ENCODE results near the gene TMC2. TPM values are rescaled to one million over a fixed set of nuclear protein-coding genes. Genes with fewer than 3 reads are reported as not detected.

The TMC2 gene
- polyA plus RNA-seq, 3 donors, result not detected

GRCh38 chr20:2537101-2537500 is 728 bp downstream of the TMC2 start:
- Histone ChIP-seq H3K4me3 (replicated peaks in 1 of 3; ENCODE audit: low read depth in 2 of 3, low read length in 3 of 3) (no peak overlapping the region), H3K9ac (ENCODE audit: insufficient read depth, low read length, poor library complexity, severe bottlenecking) (no peak overlapping the region), H3K27ac (ENCODE audit: low read depth in 1 of 2, low read length in 2 of 2) (no peak overlapping the region), H3K4me2 (replicated peaks; ENCODE audit: extremely low read depth, low read length, poor library complexity, severe bottlenecking) (no peak overlapping the region), H3K27me3 (ENCODE audit: control insufficient read depth in 2 of 2, insufficient read depth in 2 of 2, low read length in 2 of 2) (peaks cover 0 to 3% of the 10 kb centered on the region in 2 donors), H3K79me2 (ENCODE audit: insufficient read depth, low read length) (no peaks in the 10 kb centered on the region), H3K4me1 (ENCODE audit: control insufficient read depth in 1 of 2, insufficient read depth in 2 of 2, low read length in 2 of 2) (no peaks in the 10 kb centered on the region), H3K36me3 (replicated peaks in 1 of 2; ENCODE audit: control insufficient read depth in 1 of 2, insufficient read depth in 2 of 2, low read length in 2 of 2) (no peaks in the 10 kb centered on the region), H2AFZ (ENCODE audit: insufficient read depth, low read depth, low read length, poor library complexity, severe bottlenecking) (no peak overlapping the region), H4K20me1 (ENCODE audit: insufficient read depth, low read length) (no peaks in the 10 kb centered on the region), H3K9me3 (replicated peaks in 1 of 2; ENCODE audit: control insufficient read depth in 1 of 2, insufficient read depth in 1 of 2, low read length in 2 of 2) (no peaks in the 10 kb centered on the region)
- H3K27ac Mint-ChIP-seq, result peak overlapping the region in 1 of 7 donors; percentile 44
- H3K4me1 Mint-ChIP-seq, result no peaks in the 10 kb centered on the region
- no peak overlapping the region for H3K4me3 Mint-ChIP-seq
- TF ChIP-seq CTCF (IDR thresholded peaks at IDR 0.05), result no peak
- intact Hi-C loops (cut with micrococcal nuclease), result no loop called here
- peaks cover 24 to 49% (median 30%) of the 10 kb centered on the region in 3 donors for H3K27me3 Mint-ChIP-seq (ENCODE audit: low read depth in 3 of 3)
- DNase-seq, result no peak
- no CpG with 5 or more reads among the region's 5 CpGs for WGBS (ENCODE audit: insufficient coverage)
- no peaks in the 10 kb centered on the region for H3K36me3 Mint-ChIP-seq
- H3K9me3 Mint-ChIP-seq, result peaks cover 0 to 3% (median 0%) of the 10 kb centered on the region in 7 donors

GRCh38 chr20:2538356-2538755 is 2.0 kb downstream of the TMC2 start:
- Histone ChIP-seq H3K4me1 (ENCODE audit: control insufficient read depth in 1 of 2, insufficient read depth in 2 of 2, low read length in 2 of 2) (no peaks in the 10 kb centered on the region), H2AFZ (ENCODE audit: insufficient read depth, low read depth, low read length, poor library complexity, severe bottlenecking) (no peak overlapping the region), H3K4me3 (replicated peaks in 1 of 3; ENCODE audit: low read depth in 2 of 3, low read length in 3 of 3) (no peak overlapping the region), H3K79me2 (ENCODE audit: insufficient read depth, low read length) (no peaks in the 10 kb centered on the region), H3K36me3 (replicated peaks in 1 of 2; ENCODE audit: control insufficient read depth in 1 of 2, insufficient read depth in 2 of 2, low read length in 2 of 2) (no peaks in the 10 kb centered on the region), H3K27ac (ENCODE audit: low read depth in 1 of 2, low read length in 2 of 2) (no peak overlapping the region), H3K4me2 (replicated peaks; ENCODE audit: extremely low read depth, low read length, poor library complexity, severe bottlenecking) (no peak overlapping the region), H3K9me3 (replicated peaks in 1 of 2; ENCODE audit: control insufficient read depth in 1 of 2, insufficient read depth in 1 of 2, low read length in 2 of 2) (no peaks in the 10 kb centered on the region), H3K27me3 (ENCODE audit: control insufficient read depth in 2 of 2, insufficient read depth in 2 of 2, low read length in 2 of 2) (peaks cover 0 to 5% of the 10 kb centered on the region in 2 donors), H3K9ac (ENCODE audit: insufficient read depth, low read length, poor library complexity, severe bottlenecking) (no peak overlapping the region), H4K20me1 (ENCODE audit: insufficient read depth, low read length) (no peaks in the 10 kb centered on the region)
- Mint-ChIP-seq H3K4me1 (no peaks in the 10 kb centered on the region), H3K36me3 (no peaks in the 10 kb centered on the region), H3K27me3 (ENCODE audit: low read depth in 3 of 3) (peaks cover 24 to 45% (median 30%) of the 10 kb centered on the region in 3 donors), H3K4me3 (no peak overlapping the region), H3K9me3 (peaks cover 0 to 3% (median 0%) of the 10 kb centered on the region in 7 donors), H3K27ac (no peak overlapping the region)
- no peak for DNase-seq
- no peak for TF ChIP-seq CTCF (IDR thresholded peaks at IDR 0.05)
- 93% methylated on average over 2 of the region's 12 CpGs for WGBS (ENCODE audit: insufficient coverage)
- intact Hi-C loops (cut with micrococcal nuclease), result no loop called here
